Caco-2 (cell line): Measurements from ENCODE around the gene CNTN5. TPM values are rescaled to one million over a fixed set of nuclear protein-coding genes. Genes with fewer than 3 reads are reported as not detected.

Experiments
- BruUV-seq: library from RNA; stranded (reverse); fragments of 400-500 nt; replicated peaks from 2 replicates; lab custom pipeline; 2021; lab: Mats Ljungman, UMichigan
- CTCF ChIA-PET: fragments of 300-600 bp; sonication (Branson Sonifier 250); formaldehyde crosslinking; loops from one replicate; lab custom pipeline; 2022; ENCODE audit warnings: antibody characterized with exemption; lab: Charles Lee
- POLR2A ChIA-PET: fragments of 300-600 bp; sonication (Branson Sonifier 250); formaldehyde crosslinking; loops from one replicate; lab custom pipeline; 2022; ENCODE audit warnings: antibody characterized with exemption; lab: Charles Lee
- DNase-seq, 2 experiments: peaks; one replicate each; pipeline versions ENCODE4 v3.0.0 to v3.0.0-alpha.2; 2020 to 2022
- H3K27me3 ChIP-seq: replicated peaks from 2 replicates; pipeline ENCODE4 v1.6.0; 2011; ENCODE audit warnings: low read length; ENCODE audit not compliant: control insufficient read depth, insufficient read depth
- H3K36me3 ChIP-seq: 2 replicates; pipeline ENCODE4 v1.5.1; 2011; ENCODE audit warnings: low read length; ENCODE audit not compliant: control insufficient read depth, insufficient read depth
- H3K4me1 ChIP-seq: fragments of 250-450 bp; sonication (Bioruptor Pico); 2 replicates; pipeline ENCODE4 v1.5.1; 2020; ENCODE audit warnings: mild to moderate bottlenecking
- H3K4me3 ChIP-seq: 2 replicates; pipeline ENCODE4 v1.5.1; 2011; ENCODE audit warnings: low read depth, mild to moderate bottlenecking, control low read depth, low read length
- H3K9me3 ChIP-seq: fragments of 250-450 bp; sonication (Bioruptor Pico); 2 replicates; pipeline ENCODE4 v1.5.1; 2020; ENCODE audit warnings: mild to moderate bottlenecking, moderate library complexity
- H3K27ac Mint-ChIP-seq: one replicate; pipeline ENCODE4 v1.8.0; 2022; ENCODE audit warnings: mixed read lengths; ENCODE audit not compliant: unreplicated experiment
- H3K27me3 Mint-ChIP-seq: one replicate; pipeline ENCODE4 v1.8.0; 2022; ENCODE audit warnings: mixed read lengths; ENCODE audit not compliant: insufficient read depth, unreplicated experiment
- H3K36me3 Mint-ChIP-seq: one replicate; pipeline ENCODE4 v1.8.0; 2022; ENCODE audit warnings: mild to moderate bottlenecking, mixed read lengths; ENCODE audit not compliant: insufficient read depth, unreplicated experiment
- H3K4me1 Mint-ChIP-seq: one replicate; pipeline ENCODE4 v1.8.0; 2022; ENCODE audit warnings: low read depth, mixed read lengths; ENCODE audit not compliant: unreplicated experiment
- H3K4me3 Mint-ChIP-seq: one replicate; pipeline ENCODE4 v1.8.0; 2022; ENCODE audit warnings: mild to moderate bottlenecking, moderate library complexity, mixed read lengths; ENCODE audit not compliant: unreplicated experiment
- H3K9me3 Mint-ChIP-seq: one replicate; pipeline ENCODE4 v1.8.0; 2022; ENCODE audit warnings: mixed read lengths; ENCODE audit not compliant: unreplicated experiment
- intact Hi-C: fragments of 100-400 bp; cut with micrococcal nuclease; formaldehyde crosslinking; loops from one replicate; pipeline ENCODE4 v1.10.0; 2022; ENCODE audit not compliant: unreplicated experiment
- total RNA-seq: library from RNA; stranded (reverse); gene quantifications from 2 replicates; pipeline ENCODE4 v1.2.3, GENCODE V29; 2022
- TF ChIP-seq, protein P1 (sequence below), 2 experiments: fragments of 200-600 bp in 1 of 2; IDR thresholded peaks; 1 replicate in 1 of 2; 2 replicates in 1 of 2; pipeline versions ENCODE4 v1.5.1 to v1.8.0; 2011 to 2022; ENCODE audit warnings: antibody characterized with exemption in 1 of 2, control low read depth in 1 of 2, inconsistent platforms in 1 of 2, low read depth in 1 of 2, low read length in 1 of 2, mild to moderate bottlenecking in 1 of 2, moderate library complexity in 1 of 2; ENCODE audit not compliant: insufficient read depth in 1 of 2, severe bottlenecking in 1 of 2, unreplicated experiment in 1 of 2

CNTN5 gene
- total RNA-seq, 1 experiment from 2014 or later = 1.00 TPM

DNA sequence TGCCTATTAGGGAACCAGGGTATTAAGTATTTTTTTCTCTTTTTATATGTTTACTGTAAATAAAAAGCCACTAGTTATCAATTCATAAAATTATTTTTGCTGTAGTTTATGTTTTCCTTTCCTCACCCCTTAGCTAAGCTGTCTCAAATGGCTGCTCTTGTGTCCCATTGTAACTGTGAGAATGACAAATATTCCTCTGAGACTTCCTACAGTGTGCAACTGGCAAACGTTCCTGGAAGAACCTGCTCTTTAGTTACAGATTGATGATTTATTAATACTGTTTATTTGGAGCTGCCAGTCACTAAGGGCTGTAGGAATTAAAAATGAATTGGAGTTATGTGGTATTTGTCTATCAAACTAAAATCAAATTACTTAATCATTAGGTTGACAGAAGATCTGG is 990.9 kb downstream of the CNTN5 start:
- ChIA-PET POLR2A (no interaction called here), CTCF (no interaction called here)
- TF ChIP-seq, protein P1, sequence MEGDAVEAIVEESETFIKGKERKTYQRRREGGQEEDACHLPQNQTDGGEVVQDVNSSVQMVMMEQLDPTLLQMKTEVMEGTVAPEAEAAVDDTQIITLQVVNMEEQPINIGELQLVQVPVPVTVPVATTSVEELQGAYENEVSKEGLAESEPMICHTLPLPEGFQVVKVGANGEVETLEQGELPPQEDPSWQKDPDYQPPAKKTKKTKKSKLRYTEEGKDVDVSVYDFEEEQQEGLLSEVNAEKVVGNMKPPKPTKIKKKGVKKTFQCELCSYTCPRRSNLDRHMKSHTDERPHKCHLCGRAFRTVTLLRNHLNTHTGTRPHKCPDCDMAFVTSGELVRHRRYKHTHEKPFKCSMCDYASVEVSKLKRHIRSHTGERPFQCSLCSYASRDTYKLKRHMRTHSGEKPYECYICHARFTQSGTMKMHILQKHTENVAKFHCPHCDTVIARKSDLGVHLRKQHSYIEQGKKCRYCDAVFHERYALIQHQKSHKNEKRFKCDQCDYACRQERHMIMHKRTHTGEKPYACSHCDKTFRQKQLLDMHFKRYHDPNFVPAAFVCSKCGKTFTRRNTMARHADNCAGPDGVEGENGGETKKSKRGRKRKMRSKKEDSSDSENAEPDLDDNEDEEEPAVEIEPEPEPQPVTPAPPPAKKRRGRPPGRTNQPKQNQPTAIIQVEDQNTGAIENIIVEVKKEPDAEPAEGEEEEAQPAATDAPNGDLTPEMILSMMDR (IDR thresholded peaks at IDR 0.05; ENCODE audit: insufficient read depth in 1 of 2, low read depth in 1 of 2, low read length in 1 of 2, severe bottlenecking in 1 of 2, unreplicated experiment in 1 of 2) = no peak
- Mint-ChIP-seq H3K36me3 (no peaks in the 10 kb centered on the region), H3K9me3 (peaks cover 14% of the 10 kb centered on the region), H3K27me3 (no peaks in the 10 kb centered on the region), H3K27ac (no peak overlapping the region), H3K4me1 (peaks cover 35% of the 10 kb centered on the region), H3K4me3 (no peak overlapping the region)
- Histone ChIP-seq H3K27me3 (no peaks in the 10 kb centered on the region), H3K4me3 (no peak overlapping the region), H3K9me3 (no peaks in the 10 kb centered on the region), H3K36me3 (no peaks in the 10 kb centered on the region), H3K4me1 (peaks cover 42% of the 10 kb centered on the region)
- DNase-seq = no peak
- BruUV-seq = no TSS peak
- intact Hi-C loops = no loop called here

DNA sequence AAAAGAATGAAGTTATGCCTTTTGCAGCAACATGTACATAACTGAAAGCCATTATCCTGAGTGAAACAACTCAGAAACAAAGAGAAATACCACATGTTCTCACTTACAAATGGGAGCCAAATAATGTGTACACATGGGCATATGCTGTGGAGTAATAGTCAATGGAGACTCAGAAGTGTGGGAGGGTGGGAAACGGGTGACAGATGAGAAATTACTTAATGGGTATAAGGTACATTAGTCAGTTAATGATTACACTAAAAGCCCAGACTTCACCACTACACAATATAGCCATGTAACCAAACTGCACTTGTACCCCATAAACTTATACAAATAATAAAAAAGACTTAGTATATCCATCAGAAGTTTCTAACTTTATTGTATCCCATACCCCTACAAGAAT is 992.3 kb downstream of the CNTN5 start:
- H3K4me1 Mint-ChIP-seq = peaks cover 29% of the 10 kb centered on the region
- H3K36me3 Mint-ChIP-seq = no peaks in the 10 kb centered on the region
- no peaks in the 10 kb centered on the region for H3K27me3 ChIP-seq
- H3K4me3 ChIP-seq = no peak overlapping the region
- no peaks in the 10 kb centered on the region for H3K36me3 ChIP-seq
- H3K9me3 Mint-ChIP-seq = peaks cover 11% of the 10 kb centered on the region
- ChIA-PET POLR2A (no interaction called here), CTCF (no interaction called here)
- no peaks in the 10 kb centered on the region for H3K9me3 ChIP-seq
- H3K27ac Mint-ChIP-seq = no peak overlapping the region
- intact Hi-C loops = no loop called here
- no TSS peak for BruUV-seq
- no peak overlapping the region for H3K4me3 Mint-ChIP-seq
- no peak for DNase-seq
- no peaks in the 10 kb centered on the region for H3K27me3 Mint-ChIP-seq
- TF ChIP-seq, protein P1 (IDR thresholded peaks at IDR 0.05; ENCODE audit: insufficient read depth in 1 of 2, low read depth in 1 of 2, low read length in 1 of 2, severe bottlenecking in 1 of 2, unreplicated experiment in 1 of 2) = no peak
- H3K4me1 ChIP-seq = peaks cover 38% of the 10 kb centered on the region

DNA sequence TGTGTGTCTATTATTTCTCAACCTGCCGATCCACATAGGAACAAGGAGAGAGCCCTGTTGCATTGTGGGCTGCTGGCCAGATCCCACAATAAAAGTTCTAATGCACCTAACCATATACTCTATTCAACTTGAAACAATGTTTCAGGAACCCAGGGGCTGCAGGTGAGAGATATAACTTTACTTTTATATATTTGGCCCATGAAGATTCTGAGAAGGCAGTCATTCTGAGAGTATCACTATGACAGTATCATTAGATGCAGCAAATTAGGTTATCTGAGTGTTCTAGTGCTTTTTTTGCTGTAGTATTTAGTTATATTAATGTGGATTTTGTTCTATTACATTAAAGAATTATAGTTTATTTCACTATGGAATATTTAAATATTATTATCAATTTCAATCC is 1011.2 kb downstream of the CNTN5 start:
- no peaks in the 10 kb centered on the region for H3K4me1 Mint-ChIP-seq
- H3K36me3 ChIP-seq = no peaks in the 10 kb centered on the region
- POLR2A ChIA-PET = no interaction called here
- H3K27ac Mint-ChIP-seq = no peak overlapping the region
- BruUV-seq = no TSS peak
- TF ChIP-seq, protein P1 (IDR thresholded peaks at IDR 0.05; ENCODE audit: insufficient read depth in 1 of 2, low read depth in 1 of 2, low read length in 1 of 2, severe bottlenecking in 1 of 2, unreplicated experiment in 1 of 2) = no peak
- H3K36me3 Mint-ChIP-seq = no peaks in the 10 kb centered on the region
- H3K4me3 ChIP-seq = no peak overlapping the region
- no peak overlapping the region for H3K4me3 Mint-ChIP-seq
- intact Hi-C loops = no loop called here
- peaks cover 18% of the 10 kb centered on the region for H3K9me3 ChIP-seq
- no peaks in the 10 kb centered on the region for H3K27me3 ChIP-seq
- H3K4me1 ChIP-seq = no peaks in the 10 kb centered on the region
- H3K27me3 Mint-ChIP-seq = no peaks in the 10 kb centered on the region
- DNase-seq = no peak
- H3K9me3 Mint-ChIP-seq = peaks cover 21% of the 10 kb centered on the region
- CTCF ChIA-PET = no interaction called here
